ENCODE data around the gene HSPA1B.

DNA sequence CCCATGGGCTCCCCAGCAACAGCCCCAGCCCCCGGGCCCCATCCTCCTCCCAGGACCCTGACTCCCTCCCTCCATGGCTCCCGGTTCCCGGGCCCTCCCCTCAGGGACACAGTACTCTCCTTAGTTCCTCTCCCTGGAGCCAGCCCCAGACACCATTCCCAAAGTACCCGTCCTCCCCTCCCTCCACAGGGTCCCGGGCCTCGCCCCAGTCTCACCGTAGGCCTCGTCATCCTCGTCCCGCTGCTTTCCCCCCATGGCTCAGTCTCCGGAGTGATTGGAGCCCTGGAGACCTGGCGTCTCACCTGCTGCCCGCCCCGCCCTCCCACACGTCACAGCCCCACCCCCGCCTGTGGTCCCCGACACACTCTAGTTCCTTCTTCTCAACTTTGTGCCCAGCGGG is 51.2 kb downstream of the HSPA1B start, which contains the start of gene SLC44A4:
- TF ChIP-seq CTCF (conservative IDR thresholded peaks at IDR 0.05 in 1 of 2, IDR thresholded peaks at IDR 0.05 in 1 of 2; ENCODE audit: low read depth in 1 of 2, low read length in 2 of 2) (no peak), EZH2 (IDR thresholded peaks at IDR 0.05; ENCODE audit: low read length, missing control alignments) (no peak)

Data from fibroblast of lung (primary cell).